Cardiac muscle cell (in vitro differentiated cells and primary cell): ENCODE data around the gene EIF4G3. TPM values are rescaled to one million over a fixed set of nuclear protein-coding genes. Genes with fewer than 3 reads are reported as not detected.

ENCODE experiments used
- DNase-seq, 2 donors: peaks; one replicate each; pipeline versions ENCODE4 v3.0.0 to v3.0.0-alpha.2; 2010 to 2017; ENCODE audit warnings: low read depth in 1 of 2, low spot score in 1 of 2
- H3K27ac ChIP-seq: fragments of 200-600 bp; sonication (generic); 2 replicates; pipeline ENCODE4 v1.5.1; 2016
- H3K27me3 ChIP-seq: fragments of 200-600 bp; sonication (generic); 2 replicates; pipeline ENCODE4 v1.6.0; 2016; ENCODE audit warnings: control low read depth
- H3K36me3 ChIP-seq: fragments of 200-600 bp; sonication (generic); 2 replicates; pipeline ENCODE4 v1.5.1; 2016; ENCODE audit warnings: control low read depth
- H3K4me1 ChIP-seq: fragments of 200-600 bp; sonication (generic); 2 replicates; pipeline ENCODE4 v1.8.1; 2017; ENCODE audit warnings: low read depth, mild to moderate bottlenecking, mixed run types
- H3K4me3 ChIP-seq: fragments of 200-600 bp; sonication (generic); 2 replicates; pipeline ENCODE4 v1.5.1; 2016; ENCODE audit warnings: mild to moderate bottlenecking
- H3K9me3 ChIP-seq: fragments of 200-600 bp; sonication (generic); 2 replicates; pipeline ENCODE4 v1.5.1; 2017; ENCODE audit warnings: low read depth, mild to moderate bottlenecking, control low read depth
- polyA plus RNA-seq: library from polyadenylated mRNA; unstranded; fragments of >200 nt; fragmentation: Nextera tagmentation; extraction: Ambion mirVana; gene quantifications from 2 replicates; pipeline ENCODE4 v1.2.1, GENCODE V29; 2016
- total RNA-seq: library from RNA; depleted of rRNA; stranded (reverse); fragments of >200 nt; gene quantifications from 2 replicates; pipeline ENCODE4 v1.2.3, GENCODE V29; 2016
- TF ChIP-seq, protein P1 (sequence below): IDR thresholded peaks from 2 replicates; pipeline ENCODE4 v1.5.1; 2012; ENCODE audit warnings: low read depth, mild to moderate bottlenecking, low read length

EIF4G3 gene
- total and polyA plus RNA-seq, 2 experiments from 2014 or later: 37.8 to 55.3 TPM

DNA sequence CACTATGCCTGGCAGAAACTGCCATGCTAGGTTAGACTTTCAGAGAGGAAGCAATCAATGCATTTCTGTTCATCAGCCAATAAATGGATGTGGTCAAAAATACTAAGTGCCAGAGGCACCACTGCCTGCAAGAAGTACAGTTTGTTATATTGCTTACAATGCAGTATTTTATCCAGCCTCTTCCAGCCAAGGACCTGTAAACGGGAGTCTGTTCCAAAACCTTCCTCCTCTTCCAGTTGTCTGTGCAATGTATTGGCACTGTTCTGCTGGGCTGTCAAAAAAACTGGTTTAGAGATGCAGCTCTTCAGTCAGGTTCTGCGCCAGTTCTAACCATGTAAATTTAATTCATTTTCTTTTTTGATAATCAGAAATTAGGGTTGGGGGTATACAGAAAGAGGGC, 175.7 kb downstream of the EIF4G3 start:
- Histone ChIP-seq H3K9me3 (no peaks in the 10 kb centered on the region), H3K27me3 (no peaks in the 10 kb centered on the region), H3K4me3 (no peak overlapping the region), H3K27ac (no peak overlapping the region), H3K36me3 (no peaks in the 10 kb centered on the region), H3K4me1 (peaks cover 16% of the 10 kb centered on the region)
- no peak for DNase-seq
- TF ChIP-seq, protein P1, sequence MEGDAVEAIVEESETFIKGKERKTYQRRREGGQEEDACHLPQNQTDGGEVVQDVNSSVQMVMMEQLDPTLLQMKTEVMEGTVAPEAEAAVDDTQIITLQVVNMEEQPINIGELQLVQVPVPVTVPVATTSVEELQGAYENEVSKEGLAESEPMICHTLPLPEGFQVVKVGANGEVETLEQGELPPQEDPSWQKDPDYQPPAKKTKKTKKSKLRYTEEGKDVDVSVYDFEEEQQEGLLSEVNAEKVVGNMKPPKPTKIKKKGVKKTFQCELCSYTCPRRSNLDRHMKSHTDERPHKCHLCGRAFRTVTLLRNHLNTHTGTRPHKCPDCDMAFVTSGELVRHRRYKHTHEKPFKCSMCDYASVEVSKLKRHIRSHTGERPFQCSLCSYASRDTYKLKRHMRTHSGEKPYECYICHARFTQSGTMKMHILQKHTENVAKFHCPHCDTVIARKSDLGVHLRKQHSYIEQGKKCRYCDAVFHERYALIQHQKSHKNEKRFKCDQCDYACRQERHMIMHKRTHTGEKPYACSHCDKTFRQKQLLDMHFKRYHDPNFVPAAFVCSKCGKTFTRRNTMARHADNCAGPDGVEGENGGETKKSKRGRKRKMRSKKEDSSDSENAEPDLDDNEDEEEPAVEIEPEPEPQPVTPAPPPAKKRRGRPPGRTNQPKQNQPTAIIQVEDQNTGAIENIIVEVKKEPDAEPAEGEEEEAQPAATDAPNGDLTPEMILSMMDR: no peak

GRCh38 chr1:21000245-21000594, 176.5 kb downstream of the EIF4G3 start:
- no peaks in the 10 kb centered on the region for H3K27me3 ChIP-seq
- no peaks in the 10 kb centered on the region for H3K36me3 ChIP-seq
- H3K4me3 ChIP-seq: no peak overlapping the region
- TF ChIP-seq, protein P1: no peak
- no peak overlapping the region for H3K27ac ChIP-seq
- no peaks in the 10 kb centered on the region for H3K9me3 ChIP-seq
- DNase-seq: no peak
- H3K4me1 ChIP-seq: peaks cover 10% of the 10 kb centered on the region

- H3K27me3 ChIP-seq: no peaks in the 10 kb centered on the region
- H3K36me3 ChIP-seq: no peaks in the 10 kb centered on the region
- no peak for DNase-seq
- TF ChIP-seq, protein P1: no peak
- no peak overlapping the region for H3K4me3 ChIP-seq
- H3K27ac ChIP-seq: no peak overlapping the region
- H3K9me3 ChIP-seq: no peaks in the 10 kb centered on the region
- H3K4me1 ChIP-seq: peaks cover 5% of the 10 kb centered on the region
Measured at GRCh38 chr1:20999525-21000244, 177.0 kb downstream of the EIF4G3 start.

GRCh38 chr1:20998826-20999225, 177.9 kb downstream of the EIF4G3 start:
- TF ChIP-seq, protein P1: no peak
- Histone ChIP-seq H3K9me3 (no peaks in the 10 kb centered on the region), H3K4me1 (peaks cover 3% of the 10 kb centered on the region), H3K4me3 (no peak overlapping the region), H3K36me3 (no peaks in the 10 kb centered on the region), H3K27me3 (no peaks in the 10 kb centered on the region), H3K27ac (no peak overlapping the region)
- DNase-seq: no peak

GRCh38 chr1:20997602-20998224, 179.0 kb downstream of the EIF4G3 start:
- H3K4me1 ChIP-seq: peaks cover 3% of the 10 kb centered on the region
- H3K36me3 ChIP-seq: no peaks in the 10 kb centered on the region
- no peak overlapping the region for H3K4me3 ChIP-seq
- no peaks in the 10 kb centered on the region for H3K9me3 ChIP-seq
- TF ChIP-seq, protein P1: no peak
- DNase-seq: no peak
- H3K27me3 ChIP-seq: no peaks in the 10 kb centered on the region
- H3K27ac ChIP-seq: no peak overlapping the region
